DLD1 (cell line): Measurements from ENCODE around the gene OR2F1.

Experiments
- in situ Hi-C: cut with HindIII; loops from 2 replicates; pipeline ENCODE4 v1.10.0; 2017; ENCODE audit warnings: low sequenced_read_pairs

The OR2F1 gene

DNA sequence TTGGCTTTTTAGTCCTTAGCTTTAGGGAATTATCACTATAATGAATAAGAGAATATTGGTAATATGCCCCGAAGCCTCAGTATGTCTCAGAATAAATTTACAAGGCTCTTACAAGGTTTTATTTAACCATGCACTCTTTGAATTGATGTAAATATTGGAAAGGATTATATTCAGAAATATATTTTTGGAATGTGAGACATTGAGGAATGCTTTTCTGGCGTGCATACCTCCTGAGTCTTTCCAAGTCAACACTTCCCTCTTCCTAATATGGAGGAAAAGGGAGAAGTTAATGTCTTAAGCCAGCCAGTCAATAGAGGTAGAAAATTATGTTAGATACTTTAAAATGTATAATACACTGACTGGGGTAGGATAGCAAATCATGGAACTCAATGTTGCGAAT is 1.2 kb upstream of the OR2F1 start:
- in situ Hi-C loops = no loop called here

- in situ Hi-C loops = no loop called here
These were observed 509 bp upstream of the OR2F1 start for GRCh38 chr7:143954135-143954534.

- in situ Hi-C loops = no loop called here
These were observed 4.1 kb downstream of the OR2F1 start for GRCh38 chr7:143958781-143959180.

DNA sequence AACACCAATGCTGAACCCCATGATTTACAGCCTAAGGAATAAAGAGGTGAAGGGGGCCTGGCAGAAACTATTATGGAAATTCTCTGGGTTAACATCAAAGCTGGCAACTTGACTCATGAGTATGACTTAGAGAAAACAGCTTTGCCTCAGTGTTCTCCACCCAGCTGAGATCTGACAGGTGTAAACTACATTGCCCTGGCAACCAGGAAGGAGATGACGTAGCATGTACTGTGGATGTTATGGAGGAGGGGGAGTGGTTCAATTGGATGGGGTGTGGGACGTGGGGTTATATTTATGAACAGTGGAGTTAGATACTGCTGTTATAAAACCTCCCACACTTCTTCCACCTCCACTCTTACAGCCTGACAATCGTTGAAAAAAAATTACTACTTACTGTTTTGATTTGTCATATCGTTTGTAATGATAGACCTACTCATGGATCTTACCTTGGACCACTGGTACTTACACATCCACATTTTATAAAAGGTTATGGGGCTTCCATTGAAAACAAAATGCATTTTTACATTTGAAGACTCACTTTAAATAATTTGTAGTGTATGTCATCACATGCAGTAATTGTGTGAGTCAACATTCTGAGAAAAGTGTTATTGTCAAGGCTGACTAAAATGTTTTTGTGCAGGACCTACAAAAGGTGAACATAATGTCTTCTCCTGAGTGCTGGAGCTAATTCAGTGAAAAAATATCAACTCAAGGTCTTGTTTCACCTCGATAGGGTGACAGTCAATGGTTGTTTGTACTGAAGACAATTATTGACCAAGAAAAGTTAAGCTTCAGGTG is 6.4 kb downstream of the OR2F1 start:
- in situ Hi-C loops = no loop called here

DNA sequence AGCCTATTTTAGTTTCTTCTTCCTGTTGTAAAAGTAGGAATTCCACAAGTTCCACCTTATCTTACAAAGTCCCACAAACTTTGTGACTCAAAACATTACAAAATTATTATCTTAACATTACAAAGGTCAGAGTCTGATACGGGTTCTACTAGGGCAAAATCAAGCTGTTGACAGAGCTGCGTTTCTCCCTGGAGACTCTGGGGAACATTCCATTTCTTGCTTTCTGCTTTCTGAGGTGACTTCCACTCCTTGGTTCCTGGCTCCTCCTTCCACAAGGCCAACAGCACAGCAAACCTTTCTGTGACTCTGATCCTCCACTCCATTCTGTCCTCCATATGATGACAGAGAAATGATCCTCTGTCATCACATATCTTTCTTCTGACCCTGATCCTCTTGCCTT is 10.6 kb downstream of the OR2F1 start:
- in situ Hi-C loops = no loop called here

DNA sequence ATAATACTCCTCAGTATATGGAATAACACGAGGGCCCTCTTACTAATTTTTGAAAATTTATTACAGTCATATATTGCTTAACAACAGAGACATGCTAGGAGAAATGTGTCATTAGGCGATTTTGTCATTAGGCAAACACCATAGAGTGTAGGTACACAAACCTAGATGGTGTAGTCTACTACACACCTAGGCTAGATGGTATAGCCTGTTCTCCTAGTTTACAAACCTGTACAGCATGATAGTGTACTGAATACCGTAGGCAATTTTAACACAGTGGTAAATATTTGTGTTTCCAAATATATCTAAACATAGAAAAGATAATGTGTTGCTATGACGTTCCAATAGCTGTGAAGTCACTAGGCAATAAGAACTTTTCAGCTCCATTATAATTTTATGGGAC is 12.8 kb downstream of the OR2F1 start:
- in situ Hi-C loops = no loop called here

DNA sequence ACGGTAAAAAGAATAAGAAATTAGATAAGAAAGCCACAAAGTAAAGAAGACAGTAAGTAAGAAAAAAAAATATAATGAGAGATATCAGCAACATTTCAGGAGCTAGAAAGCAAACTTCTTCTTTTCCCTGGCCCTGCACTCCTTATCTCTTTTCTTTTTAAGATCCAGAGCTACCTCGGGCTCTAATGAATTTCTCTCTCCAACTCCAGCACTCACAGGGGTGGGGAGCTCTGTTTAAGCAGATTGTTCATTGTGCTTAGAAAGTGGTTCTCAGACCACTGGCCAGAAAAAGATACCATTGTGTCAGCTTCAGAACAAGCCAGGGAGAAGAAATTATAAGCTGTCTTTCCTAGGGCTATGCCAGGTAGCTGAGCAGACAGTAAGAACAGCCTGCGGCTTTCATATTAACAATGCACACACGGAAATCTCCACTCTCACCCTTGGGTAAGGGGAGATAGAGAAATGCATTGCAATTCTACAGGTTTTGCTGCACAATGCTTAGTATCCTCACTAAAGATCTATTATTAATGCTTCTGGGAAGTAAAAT is 19.3 kb downstream of the OR2F1 start:
- in situ Hi-C loops = no loop called here

GRCh38 chr7:143974459-143974858 is 19.8 kb downstream of the OR2F1 start:
- in situ Hi-C loops = no loop called here

GRCh38 chr7:143975617-143976016 is 21.0 kb downstream of the OR2F1 start:
- in situ Hi-C loops = no loop called here

DNA sequence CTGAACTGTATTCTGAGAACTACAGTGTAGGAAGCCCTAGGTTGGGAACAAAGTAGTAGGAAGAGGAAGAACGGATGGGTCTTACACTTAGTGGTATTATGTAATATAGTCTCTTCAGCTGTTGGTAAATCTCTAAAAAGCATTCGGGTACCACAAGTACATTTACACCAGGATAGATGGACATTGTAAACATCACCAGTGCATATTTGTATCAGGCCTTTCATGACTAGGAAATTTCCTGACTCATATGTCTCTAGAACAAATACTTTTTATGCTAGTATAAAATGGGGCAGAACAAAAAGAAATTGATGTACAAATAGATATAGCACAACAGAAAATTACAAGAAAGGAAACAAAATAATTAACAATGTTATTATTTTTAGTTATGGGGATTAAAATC is 23.9 kb downstream of the OR2F1 start:
- in situ Hi-C loops = no loop called here

GRCh38 chr7:143979359-143979758 is 24.7 kb downstream of the OR2F1 start:
- in situ Hi-C loops = no loop called here

- in situ Hi-C loops = no loop called here
These were observed 25.4 kb downstream of the OR2F1 start for GRCh38 chr7:143979998-143980397.

DNA sequence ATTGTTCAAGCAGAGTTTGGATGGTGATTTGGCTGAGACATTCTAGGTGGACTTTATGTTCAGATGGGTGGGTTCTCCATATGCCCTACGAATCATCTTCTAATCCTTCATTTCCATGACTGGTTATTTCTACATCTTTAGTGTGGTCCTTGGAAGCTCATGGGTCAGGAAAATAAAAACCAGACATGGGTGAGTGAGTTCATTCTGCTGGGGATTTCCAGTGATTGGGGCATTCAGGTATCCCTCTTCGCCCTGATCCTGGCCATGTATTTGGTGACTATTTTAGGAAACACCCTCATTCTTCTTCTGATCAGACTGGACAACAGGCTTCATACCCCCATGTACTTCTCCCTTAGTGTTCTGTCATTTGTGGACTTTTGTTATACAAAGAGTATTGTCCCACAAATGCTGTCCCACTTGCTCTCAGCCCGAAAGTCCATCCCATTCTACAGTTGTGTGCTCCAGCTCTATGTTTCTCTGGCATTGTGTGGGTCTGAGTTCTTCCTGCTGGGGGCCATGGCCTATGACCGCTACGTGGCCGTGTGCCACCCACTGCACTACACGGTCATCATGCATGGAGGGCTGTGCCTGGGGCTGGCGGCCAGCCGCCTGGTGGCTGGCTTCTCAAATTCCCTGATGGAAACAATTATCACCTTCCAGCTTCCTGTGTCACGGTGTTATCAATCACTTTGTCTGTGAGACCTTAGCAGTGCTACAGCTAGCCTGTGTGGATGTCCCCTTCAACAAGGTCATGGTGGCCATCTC is 26.3 kb downstream of the OR2F1 start:
- in situ Hi-C loops = no loop called here

GRCh38 chr7:143983960-143984359 is 29.3 kb downstream of the OR2F1 start:
- in situ Hi-C loops = no loop called here

DNA sequence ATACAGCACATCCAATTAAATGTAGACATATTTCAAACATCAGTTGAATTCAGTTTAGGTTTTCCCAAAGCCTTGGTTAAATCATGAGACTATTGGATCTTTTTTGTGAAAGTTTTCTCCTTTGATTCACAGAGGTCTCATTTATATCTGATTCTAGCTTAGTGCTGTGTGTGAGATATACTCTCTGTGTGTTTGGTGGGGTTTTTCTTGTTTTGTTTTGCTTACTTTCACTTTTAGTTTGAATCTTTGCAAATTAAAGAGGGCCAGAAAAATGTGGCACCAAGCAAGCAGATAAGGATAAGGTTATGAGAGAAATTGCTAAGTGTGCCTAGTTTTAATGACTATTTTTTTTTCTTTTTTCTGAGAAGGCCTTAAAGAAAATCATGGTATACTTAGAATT is 32.9 kb downstream of the OR2F1 start:
- in situ Hi-C loops = no loop called here

DNA sequence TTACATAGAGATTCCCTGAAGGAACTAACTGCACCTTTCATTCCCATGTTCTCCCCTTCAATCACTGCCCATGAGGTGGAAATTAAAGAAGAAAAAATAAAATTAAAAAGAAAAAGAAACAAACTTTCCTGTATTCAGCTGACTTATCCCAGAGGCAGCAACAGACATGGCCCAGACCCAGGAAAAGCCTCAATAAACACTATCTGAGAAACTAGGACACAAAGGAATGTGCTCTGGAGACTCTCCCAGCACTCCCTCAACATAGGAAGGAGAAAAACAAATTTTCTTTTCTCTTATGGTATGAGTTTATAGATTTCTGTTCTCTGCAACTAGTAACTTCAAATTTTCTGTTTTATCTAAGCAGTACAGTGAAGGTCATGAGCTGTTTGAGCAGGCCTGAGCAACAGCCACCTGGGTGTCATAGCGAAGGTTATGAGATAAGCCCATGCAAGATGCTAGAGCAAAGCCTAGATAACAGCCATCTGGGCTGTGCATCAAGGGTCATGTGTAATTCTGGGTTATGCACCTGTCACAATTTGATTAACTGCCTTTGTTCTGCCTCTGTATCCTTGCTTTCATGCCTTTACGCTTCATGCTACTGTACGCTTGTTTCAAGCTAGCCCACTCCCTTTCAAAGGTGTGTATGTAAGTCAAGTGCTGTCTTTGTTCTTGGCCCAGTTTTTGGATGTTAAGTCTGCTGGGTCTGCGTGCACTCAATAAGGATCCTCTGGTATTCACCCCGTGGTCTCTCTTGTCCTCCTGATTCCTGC is 34.5 kb downstream of the OR2F1 start:
- in situ Hi-C loops = no loop called here

DNA sequence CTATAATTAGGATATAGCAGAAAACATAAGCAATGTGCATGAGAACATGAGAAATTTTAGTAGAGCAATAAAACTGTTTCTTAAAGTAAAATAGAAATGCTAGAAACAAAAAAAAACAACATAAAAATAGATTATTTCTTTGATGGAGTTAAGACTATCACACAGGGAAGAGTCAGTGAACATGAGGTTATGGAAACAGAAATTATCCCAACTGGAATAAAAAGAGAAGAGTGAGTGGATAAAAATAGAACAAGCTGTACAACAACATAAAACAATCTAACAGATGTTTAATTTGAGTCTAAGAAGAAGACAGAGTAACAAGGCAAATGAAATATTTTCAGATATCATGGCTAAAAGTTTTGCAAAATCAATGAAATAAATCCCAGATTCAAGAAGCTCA is 38.0 kb downstream of the OR2F1 start:
- in situ Hi-C loops = no loop called here

DNA sequence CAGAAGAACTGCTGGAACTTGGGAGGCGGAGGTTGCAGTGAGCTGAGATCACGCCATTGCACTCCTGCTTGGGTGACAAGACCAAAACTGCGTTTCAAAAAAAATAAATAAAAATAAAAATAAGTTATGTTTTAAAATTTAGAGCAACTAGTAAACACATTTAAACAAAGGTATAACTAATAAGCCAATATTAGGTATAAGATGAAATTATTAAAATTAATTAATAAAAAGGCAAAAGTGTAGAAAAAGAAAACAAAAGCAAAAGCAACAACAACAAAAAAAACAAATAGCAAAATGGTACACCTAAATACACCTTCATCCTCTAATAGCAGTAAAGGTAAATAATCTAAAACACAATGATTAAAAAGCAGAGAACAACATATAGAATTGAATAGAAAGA is 39.3 kb downstream of the OR2F1 start:
- in situ Hi-C loops = no loop called here

DNA sequence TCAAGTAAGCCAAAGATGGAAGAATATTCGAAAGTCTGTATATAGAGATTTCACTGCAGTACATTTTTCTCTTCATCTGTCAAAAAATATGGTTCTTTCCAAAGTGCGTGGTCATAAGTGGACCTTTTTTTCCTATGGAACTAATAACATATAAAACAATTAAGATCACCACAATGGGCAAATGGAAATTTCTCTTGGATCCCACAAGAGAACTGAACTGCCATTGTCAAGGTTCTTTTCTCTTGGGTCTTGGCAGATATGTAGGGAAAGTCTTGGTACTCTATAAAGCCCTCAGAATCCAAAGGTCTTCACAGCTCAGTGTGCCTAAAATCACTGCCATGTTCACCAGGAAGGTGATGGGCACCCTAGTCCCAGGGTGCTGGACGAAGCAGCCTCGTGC is 45.4 kb downstream of the OR2F1 start, which contains the start of gene OR6B1:
OR6B1 (plus strand) TSS at position 301 of the 400 bp plus-strand sequence. CDS start 3,677 bp downstream, outside the sequence.
- in situ Hi-C loops = no loop called here

DNA sequence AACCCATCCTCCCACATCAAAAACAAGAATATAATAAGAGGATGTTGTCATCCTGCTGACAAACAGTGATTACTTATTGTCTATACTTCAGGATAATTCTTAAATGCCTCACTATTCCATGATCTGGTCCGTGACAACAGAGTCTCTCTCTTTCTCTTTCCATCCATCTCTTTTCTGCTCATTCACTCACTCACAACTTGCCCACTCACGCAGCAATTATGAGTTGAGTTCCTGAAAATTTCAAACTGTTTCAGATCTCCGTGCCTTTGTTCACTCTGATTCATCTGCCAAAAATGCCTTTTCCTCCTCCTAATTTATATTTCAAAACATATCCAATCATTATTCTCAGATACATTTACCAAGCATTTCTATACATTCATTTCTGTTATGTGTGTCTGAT is 46.9 kb downstream of the OR2F1 start:
- in situ Hi-C loops = no loop called here

GRCh38 chr7:144004703-144005102 is 50.1 kb downstream of the OR2F1 start:
- in situ Hi-C loops = no loop called here
